ENCODE data around the gene NAV2.
"Not testable (repeated sequence)": the region's sequence is repeated elsewhere in the genome, so short reads cannot be mapped to it uniquely, and the experiment has no call there.

DNA sequence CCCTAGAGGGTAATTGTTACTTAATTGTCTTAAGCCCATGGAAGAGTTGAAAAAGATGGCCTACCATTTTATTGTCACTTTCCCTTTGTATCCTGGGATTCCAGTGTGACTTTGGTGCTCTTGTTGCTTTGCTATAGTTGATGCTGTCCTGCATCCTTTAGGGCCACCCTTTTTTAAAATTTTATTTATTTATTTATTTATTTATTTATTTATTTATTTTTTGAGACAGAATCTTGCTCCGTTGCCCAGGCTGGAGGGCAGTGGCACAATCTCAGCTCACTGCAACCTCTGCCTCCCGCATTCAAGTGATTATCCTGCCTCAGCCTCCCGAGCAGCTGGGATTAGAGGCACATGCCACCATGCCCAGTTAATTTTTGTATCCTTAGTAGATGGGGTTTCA, 247.8 kb downstream of the NAV2 start:
- TF ChIP-seq POLR2AphosphoS5 (IDR thresholded peaks at IDR 0.05; ENCODE audit: low read depth, low read length); CTCF (IDR thresholded peaks at IDR 0.05 in 2 of 3, conservative IDR thresholded peaks at IDR 0.05 in 1 of 3; ENCODE audit: borderline replicate concordance in 1 of 3, insufficient read depth in 1 of 3, low read depth in 2 of 3, low read length in 2 of 3): not testable (repeated sequence)

Measured in HCT116 (cell line).